Muscle layer of duodenum (tissue), 2 donors: Measurements from ENCODE around the gene PRAMEF12.
"Not testable (repeated sequence)": the region's sequence is repeated elsewhere in the genome, so short reads cannot be mapped to it uniquely, and the experiment has no call there.

ENCODE experiments used
- H3K27ac ChIP-seq: one replicate; pipeline ENCODE4 v1.7.0; 2013; ENCODE audit warnings: mild to moderate bottlenecking, low read length
- H3K27me3 ChIP-seq: one replicate; pipeline ENCODE4 v1.7.0; 2013; ENCODE audit warnings: low read depth, mild to moderate bottlenecking, control low read depth, low read length
- H3K36me3 ChIP-seq, 2 donors: one replicate each; pipeline ENCODE4 v1.7.0; 2013; ENCODE audit warnings: low read length in 2 of 2, control low read depth in 1 of 2, mild to moderate bottlenecking in 1 of 2; ENCODE audit not compliant: insufficient read depth in 2 of 2, control insufficient read depth in 1 of 2
- H3K4me1 ChIP-seq, 2 donors: one replicate each; pipeline ENCODE4 v1.7.0; 2013; ENCODE audit warnings: low read length in 2 of 2, mild to moderate bottlenecking in 2 of 2, control low read depth in 1 of 2, moderate library complexity in 1 of 2; ENCODE audit not compliant: insufficient read depth in 2 of 2, control insufficient read depth in 1 of 2
- H3K4me3 ChIP-seq, 2 donors: one replicate each; pipeline ENCODE4 v1.7.0; 2013; ENCODE audit warnings: low read length in 2 of 2, low read depth in 1 of 2, mild to moderate bottlenecking in 1 of 2
- H3K9me3 ChIP-seq, 2 donors: one replicate each; pipeline ENCODE4 v1.7.0; 2013; ENCODE audit warnings: low read length in 2 of 2, control low read depth in 1 of 2, mild to moderate bottlenecking in 1 of 2; ENCODE audit not compliant: control insufficient read depth in 1 of 2
- donor health status: healthy.

The PRAMEF12 gene

DNA sequence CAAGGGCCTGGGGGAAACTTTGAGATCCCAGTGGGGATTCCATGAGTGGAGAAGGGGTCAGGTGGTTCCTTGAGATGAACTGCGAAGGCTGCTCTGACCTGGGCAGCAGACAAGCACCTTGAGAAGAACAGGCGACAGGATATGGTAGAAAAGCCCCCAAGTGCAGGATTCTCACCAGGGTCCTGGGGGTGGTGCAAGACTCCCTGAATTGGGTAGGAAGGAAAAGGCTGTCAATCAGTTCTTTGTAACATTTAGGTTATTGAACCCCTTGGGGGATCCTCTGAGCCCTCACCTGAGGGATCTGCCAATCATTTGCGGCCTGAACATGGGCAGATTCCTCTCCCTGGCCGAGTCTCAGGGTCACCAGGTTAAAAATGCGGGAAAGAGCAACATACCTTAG, 2.4 kb upstream of the PRAMEF12 start:
- Histone ChIP-seq H3K4me1 (no peaks in the 10 kb centered on the region), H3K27me3 (no peaks in the 10 kb centered on the region), H3K36me3 (no peaks in the 10 kb centered on the region), H3K4me3 (no peak overlapping the region), H3K27ac (no peak overlapping the region), H3K9me3 (no peaks in the 10 kb centered on the region)

DNA sequence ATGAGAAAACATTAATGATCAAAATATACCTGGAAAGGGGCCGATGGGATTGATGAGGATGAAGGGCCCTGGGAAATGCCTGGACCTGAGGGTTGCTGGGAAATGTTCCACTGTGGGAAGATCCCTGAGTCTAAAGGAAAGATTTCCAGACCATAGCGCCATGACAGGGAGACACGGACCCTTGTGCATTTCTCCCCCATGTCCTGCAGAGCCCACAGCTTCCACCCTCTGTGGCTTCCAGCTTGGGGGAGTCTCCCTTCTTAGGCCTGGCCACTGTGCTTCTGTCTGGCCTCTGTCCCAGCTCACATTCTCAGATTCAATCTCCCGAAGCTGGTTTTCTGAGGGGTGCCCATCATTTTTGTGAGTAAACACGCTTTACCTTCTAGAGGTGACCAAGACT, 1.0 kb upstream of the PRAMEF12 start:
- Histone ChIP-seq H3K9me3 (no peaks in the 10 kb centered on the region), H3K4me1 (no peaks in the 10 kb centered on the region), H3K4me3 (no peak overlapping the region), H3K27ac (no peak overlapping the region), H3K27me3 (no peaks in the 10 kb centered on the region), H3K36me3 (no peaks in the 10 kb centered on the region)

DNA sequence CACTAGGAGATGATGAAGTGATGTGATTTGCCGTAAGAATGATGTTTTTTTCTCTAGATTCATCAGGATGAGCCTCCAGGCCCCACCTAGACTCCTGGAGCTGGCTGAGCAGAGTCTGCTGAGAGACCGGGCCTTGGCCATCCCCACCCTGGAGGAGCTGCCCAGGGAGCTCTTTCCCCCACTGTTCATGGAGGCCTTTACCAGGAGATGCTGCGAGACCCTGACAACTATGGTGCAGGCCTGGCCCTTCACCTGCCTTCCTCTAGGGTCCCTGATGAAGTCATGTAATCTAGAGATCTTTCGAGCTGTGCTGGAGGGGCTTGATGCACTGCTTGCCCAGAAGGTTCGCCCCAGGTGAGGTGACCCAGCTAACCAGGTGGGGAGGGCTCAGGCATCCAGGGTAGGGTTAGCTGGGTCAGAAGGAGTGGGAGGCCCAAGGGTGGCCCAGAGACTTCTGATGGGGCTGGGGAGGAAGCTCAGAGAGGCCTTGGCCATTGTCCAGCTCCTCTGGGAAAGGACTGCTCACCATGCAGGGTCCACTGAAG, 1.3 kb downstream of the PRAMEF12 start:
- Histone ChIP-seq H3K4me3 (no peak overlapping the region), H3K27me3 (no peaks in the 10 kb centered on the region), H3K9me3 (no peaks in the 10 kb centered on the region), H3K27ac (no peak overlapping the region), H3K36me3 (no peaks in the 10 kb centered on the region), H3K4me1 (no peaks in the 10 kb centered on the region)

DNA sequence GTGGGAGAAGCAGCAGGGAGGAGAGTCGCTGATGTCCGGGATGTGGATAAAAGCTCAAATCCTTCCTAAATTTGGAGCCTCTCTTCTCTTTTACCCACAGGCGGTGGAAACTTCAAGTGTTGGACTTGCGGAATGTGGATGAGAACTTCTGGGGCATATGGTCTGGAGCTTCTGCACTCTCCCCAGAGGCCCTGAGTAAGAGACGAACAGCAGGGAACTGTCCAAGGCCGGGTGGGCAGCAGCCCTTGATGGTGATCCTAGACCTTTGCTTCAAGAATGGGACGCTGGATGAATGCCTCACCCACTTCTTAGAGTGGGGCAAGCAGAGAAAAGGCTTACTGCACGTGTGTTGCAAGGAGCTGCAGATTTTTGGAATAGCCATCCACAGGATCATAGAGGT, 1.9 kb downstream of the PRAMEF12 start:
- no peaks in the 10 kb centered on the region for H3K36me3 ChIP-seq
- no peak overlapping the region for H3K27ac ChIP-seq
- no peak overlapping the region for H3K4me3 ChIP-seq

DNA sequence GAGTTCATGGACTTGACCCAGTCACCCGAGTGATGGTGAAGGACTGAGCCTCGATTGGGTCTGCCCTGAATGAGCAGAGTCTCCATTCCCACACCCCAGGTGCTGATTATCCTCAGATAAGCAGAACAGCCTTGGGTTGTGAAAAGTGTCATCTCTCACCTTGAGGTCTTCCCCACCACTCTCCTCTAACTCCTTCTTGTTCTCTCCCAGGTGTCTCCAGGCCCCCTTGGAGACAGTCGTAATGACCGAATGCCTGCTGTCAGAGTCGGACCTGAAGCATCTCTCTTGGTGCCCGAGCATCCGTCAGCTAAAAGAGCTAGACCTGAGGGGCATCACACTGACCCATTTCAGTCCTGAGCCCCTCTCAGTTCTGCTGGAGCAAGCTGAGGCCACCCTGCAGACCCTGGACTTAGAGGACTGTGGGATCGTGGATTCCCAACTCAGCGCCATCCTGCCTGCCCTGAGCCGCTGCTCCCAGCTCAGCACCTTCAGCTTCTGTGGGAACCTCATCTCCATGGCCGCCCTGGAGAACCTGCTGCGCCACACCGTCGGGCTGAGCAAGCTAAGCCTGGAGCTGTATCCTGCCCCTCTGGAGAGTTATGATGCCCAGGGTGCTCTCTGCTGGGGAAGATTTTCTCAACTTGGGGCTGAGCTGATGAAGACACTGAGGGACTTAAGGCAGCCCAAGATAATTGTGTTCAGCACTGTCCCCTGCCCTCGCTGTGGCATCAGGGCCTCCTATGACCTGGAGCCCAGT, 3.4 kb downstream of the PRAMEF12 start:
- Histone ChIP-seq H3K27me3 (no peaks in the 10 kb centered on the region), H3K4me3 (no peak overlapping the region), H3K36me3 (no peaks in the 10 kb centered on the region), H3K9me3 (no peaks in the 10 kb centered on the region), H3K4me1 (no peaks in the 10 kb centered on the region), H3K27ac (no peak overlapping the region)

More for the DNA sequence above, 1.9 kb downstream of the PRAMEF12 start:
- no peaks in the 10 kb centered on the region for H3K9me3 ChIP-seq
- H3K27me3 ChIP-seq, result no peaks in the 10 kb centered on the region
- no peaks in the 10 kb centered on the region for H3K4me1 ChIP-seq

DNA sequence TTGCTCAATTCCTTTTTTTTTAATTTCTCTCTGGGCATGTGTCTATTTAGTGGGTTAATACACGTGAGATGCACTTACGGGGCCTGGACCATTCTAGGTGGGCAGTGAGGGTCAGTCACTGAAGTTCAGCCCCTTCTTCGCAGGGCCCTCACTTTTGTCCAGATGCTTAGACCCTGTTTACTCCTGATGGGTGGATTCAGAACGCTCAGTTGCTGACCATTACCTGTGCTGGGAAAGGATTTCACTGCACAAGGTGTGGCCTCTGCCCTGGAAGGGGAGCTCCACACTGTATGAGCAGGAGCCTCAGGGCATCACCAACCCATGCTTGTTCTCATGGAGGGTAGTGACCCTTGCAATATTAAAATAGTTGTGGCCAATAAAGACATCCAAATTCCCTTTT, 4.5 kb downstream of the PRAMEF12 start:
- Histone ChIP-seq H3K4me1 (no peaks in the 10 kb centered on the region), H3K36me3 (no peaks in the 10 kb centered on the region), H3K27me3 (no peaks in the 10 kb centered on the region), H3K9me3 (no peaks in the 10 kb centered on the region), H3K27ac (no peak overlapping the region), H3K4me3 (no peak overlapping the region)

DNA sequence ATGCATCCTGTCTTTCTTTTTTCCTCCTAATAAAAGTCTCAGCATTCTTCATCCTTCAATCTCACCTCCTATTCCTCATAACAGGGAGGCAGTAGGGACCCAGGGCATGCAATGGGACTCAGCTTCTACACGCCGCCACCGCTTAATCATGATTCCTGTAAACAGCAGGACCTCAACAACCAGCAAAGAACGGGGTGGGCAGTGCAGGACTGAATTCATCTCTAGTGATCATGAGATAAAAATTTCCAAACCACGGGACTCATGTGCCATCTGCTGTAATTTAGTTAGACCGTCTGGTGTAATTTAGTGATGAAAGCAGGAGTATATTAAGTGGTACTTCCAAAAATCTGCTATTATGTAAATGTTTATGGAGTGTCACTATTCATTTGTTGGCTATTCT, 5.4 kb downstream of the PRAMEF12 start:
- no peak overlapping the region for H3K4me3 ChIP-seq
- H3K4me1 ChIP-seq, result no peaks in the 10 kb centered on the region
- peaks cover 0 to 4% of the 10 kb centered on the region in 2 donors for H3K9me3 ChIP-seq
- no peaks in the 10 kb centered on the region for H3K27me3 ChIP-seq
- no peak overlapping the region for H3K27ac ChIP-seq
- H3K36me3 ChIP-seq, result no peaks in the 10 kb centered on the region

DNA sequence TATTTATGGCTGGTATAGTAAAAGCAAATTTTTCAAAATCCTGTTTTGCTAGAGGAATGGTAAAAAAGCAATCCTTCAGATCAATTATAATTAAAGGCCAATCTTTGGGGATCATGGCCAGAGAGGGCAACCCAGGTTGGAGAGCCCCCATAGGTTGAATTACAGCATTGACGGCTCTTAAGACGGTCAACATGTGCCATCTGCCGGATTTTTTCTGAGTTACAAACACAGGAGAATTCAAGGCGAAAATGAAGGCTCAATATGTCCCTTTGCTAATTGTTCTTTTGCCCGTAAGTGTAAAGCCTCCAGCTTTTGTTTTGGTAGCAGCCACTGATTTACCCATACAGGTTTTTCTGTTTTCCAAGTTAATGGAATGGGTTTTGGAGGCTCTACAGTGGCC, 8.0 kb downstream of the PRAMEF12 start:
- H3K4me1 ChIP-seq, H3K27me3 ChIP-seq, H3K4me3 ChIP-seq, H3K36me3 ChIP-seq, H3K27ac ChIP-seq: not testable (repeated sequence)
- H3K9me3 ChIP-seq, result peaks cover 0 to 11% of the 10 kb centered on the region in 2 donors

DNA sequence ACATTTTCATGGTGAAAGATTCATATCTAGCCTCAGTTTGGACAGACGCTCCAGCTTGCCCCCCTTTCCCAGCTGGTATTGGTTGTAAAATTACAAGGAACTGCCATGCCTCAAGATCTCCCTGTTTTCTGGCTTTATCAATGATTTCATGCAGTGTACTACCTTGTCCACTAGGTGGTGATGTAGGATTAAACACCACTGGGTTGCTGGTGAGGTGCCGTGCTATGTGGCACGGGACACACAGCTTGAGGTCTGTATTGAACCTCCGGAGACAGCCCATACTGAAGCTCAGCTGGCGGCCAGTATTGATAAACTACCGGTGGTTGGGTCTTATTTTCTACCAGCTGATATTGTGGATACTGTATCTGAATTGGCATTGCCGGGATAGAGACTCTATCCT, 10.2 kb downstream of the PRAMEF12 start:
- H3K36me3 ChIP-seq, H3K27ac ChIP-seq, H3K4me1 ChIP-seq, H3K27me3 ChIP-seq, H3K4me3 ChIP-seq: not testable (repeated sequence)
- peaks cover 0 to 11% of the 10 kb centered on the region in 2 donors for H3K9me3 ChIP-seq

DNA sequence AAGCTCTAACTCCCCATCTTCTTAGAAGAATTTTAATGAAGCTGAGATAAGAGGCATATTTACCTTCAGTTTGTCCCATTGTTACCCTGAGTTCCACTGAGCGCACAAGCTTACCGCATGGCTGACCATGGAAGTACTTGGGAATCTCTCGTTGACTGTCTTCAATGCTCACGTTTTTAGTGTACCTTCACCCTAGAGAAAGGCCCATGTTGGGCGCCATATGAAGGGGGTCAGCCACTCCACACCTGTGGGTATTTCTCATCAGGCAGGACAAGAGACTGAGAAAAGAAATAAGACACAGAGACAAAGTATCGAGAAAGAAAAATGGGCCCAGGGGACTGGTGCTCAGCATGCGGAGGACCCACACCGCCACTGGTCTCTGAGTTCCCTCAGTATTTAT, 11.2 kb downstream of the PRAMEF12 start:
- not testable (repeated sequence) for H3K27ac ChIP-seq

DNA sequence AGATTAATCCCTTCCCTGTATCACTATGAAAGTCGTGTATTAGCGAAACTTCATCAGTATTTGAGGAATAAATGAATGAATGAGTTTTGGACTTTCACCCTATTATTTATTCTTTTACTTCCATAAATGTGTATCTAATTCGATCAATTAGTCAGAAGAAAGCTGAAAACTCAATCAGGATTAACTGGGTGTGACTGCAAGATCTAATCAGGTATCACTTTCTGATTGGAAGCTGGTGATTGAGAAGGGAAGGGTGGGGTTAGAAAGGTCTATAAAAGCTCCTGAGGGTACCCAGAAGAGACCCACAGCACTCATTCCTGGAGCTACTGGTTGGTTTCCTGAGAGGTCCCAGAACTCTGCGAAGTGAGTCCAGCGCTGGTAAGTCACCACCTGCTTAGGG, 17.6 kb downstream of the PRAMEF12 start, which contains the start of gene PRAMEF1:
PRAMEF1 (plus strand) TSS at position 301 of the 400 bp plus-strand sequence. CDS start 1,831 bp downstream, outside the sequence.
- H3K27ac ChIP-seq, H3K4me3 ChIP-seq, H3K27me3 ChIP-seq, H3K9me3 ChIP-seq, H3K4me1 ChIP-seq, H3K36me3 ChIP-seq: not testable (repeated sequence)

More for the DNA sequence above, 11.2 kb downstream of the PRAMEF12 start:
- peaks cover 0 to 11% of the 10 kb centered on the region in 2 donors for H3K9me3 ChIP-seq
- H3K4me1 ChIP-seq, H3K4me3 ChIP-seq, H3K36me3 ChIP-seq, H3K27me3 ChIP-seq: not testable (repeated sequence)

DNA sequence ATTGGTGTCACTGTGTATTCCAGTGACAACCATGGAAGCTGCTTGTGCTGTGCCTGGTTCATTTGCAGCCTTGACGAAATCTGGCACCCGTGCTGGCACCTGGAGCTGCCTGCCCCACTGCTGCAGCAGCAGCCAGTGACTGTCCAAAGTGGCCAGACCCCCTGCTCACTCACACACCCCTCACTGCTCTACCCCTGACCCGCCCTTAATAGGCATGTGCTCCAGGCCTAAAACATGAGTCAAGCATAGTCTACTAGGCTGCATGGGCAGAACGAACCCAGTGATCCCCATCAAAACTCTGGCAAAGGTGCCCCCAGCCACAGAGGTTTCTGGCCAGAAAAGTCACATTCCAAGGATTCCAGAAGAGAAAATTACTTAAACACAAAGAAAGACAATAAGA, 25.4 kb downstream of the PRAMEF12 start:
- no peak overlapping the region for H3K27ac ChIP-seq
- no peaks in the 10 kb centered on the region for H3K36me3 ChIP-seq
- H3K9me3 ChIP-seq, result no peaks in the 10 kb centered on the region
- no peaks in the 10 kb centered on the region for H3K27me3 ChIP-seq
- no peaks in the 10 kb centered on the region for H3K4me1 ChIP-seq
- no peak overlapping the region for H3K4me3 ChIP-seq
